OCI-LY3 (cell line): Measurements from ENCODE around the gene RRP1.

Source experiments
- H2AFZ ChIP-seq: fragments of 200-600, 300-600 bp; shearing (Covaris generic); 2 replicates; pipeline ENCODE4 v1.6.0; 2014; ENCODE audit warnings: antibody characterized with exemption, low read depth, low read length
- H3K27ac ChIP-seq: fragments of 200-600, 300-600 bp; sonication (generic); 2 replicates; pipeline ENCODE4 v1.5.1; 2014; ENCODE audit warnings: mild to moderate bottlenecking, low read length, moderate library complexity, mixed read lengths
- H3K27me3 ChIP-seq: fragments of 200-600, 300-600 bp; sonication (generic); 2 replicates; pipeline ENCODE4 v1.6.1; 2014; ENCODE audit warnings: low read depth, low read length, mixed read lengths
- H3K36me3 ChIP-seq: fragments of 200-600, 300-600 bp; sonication (generic); replicated peaks from 2 replicates; pipeline ENCODE3; 2014; ENCODE audit warnings: low read depth, low read length, mixed read lengths
- H3K4me1 ChIP-seq: fragments of 300-600, 200-600 bp; sonication (generic); 2 replicates; pipeline ENCODE4 v1.6.1; 2014; ENCODE audit warnings: low read length, mixed read lengths
- H3K4me2 ChIP-seq: fragments of 200-600, 300-600 bp; sonication (generic); 2 replicates; pipeline ENCODE4 v1.6.1; 2014; ENCODE audit warnings: low read length, mixed read lengths
- H3K4me3 ChIP-seq: fragments of 300-600, 200-600 bp; sonication (generic); 2 replicates; pipeline ENCODE4 v1.5.1; 2014; ENCODE audit warnings: antibody characterized with exemption, mild to moderate bottlenecking, low read length, moderate library complexity
- H3K79me2 ChIP-seq: fragments of 300-600, 200-600 bp; shearing (Covaris generic); 2 replicates; pipeline ENCODE4 v1.6.1; 2014; ENCODE audit warnings: mild to moderate bottlenecking, low read length, mixed read lengths
- H3K9ac ChIP-seq: fragments of 300-600, 200-600 bp; shearing (Covaris generic); 2 replicates; pipeline ENCODE4 v1.6.0; 2014; ENCODE audit warnings: mild to moderate bottlenecking, low read length, moderate library complexity
- H3K9me3 ChIP-seq: fragments of 200-600, 300-600 bp; shearing (Covaris generic); 2 replicates; pipeline ENCODE4 v1.6.1; 2014; ENCODE audit warnings: low read length, mixed read lengths; ENCODE audit not compliant: insufficient read depth
- H4K20me1 ChIP-seq: fragments of 200-600, 300-600 bp; sonication (generic); 2 replicates; pipeline ENCODE4 v1.6.1; 2016; ENCODE audit warnings: low read length, mixed read lengths; ENCODE audit not compliant: insufficient read depth
- CTCF ChIP-seq: fragments of 200-600, 300-600 bp; sonication (generic); IDR thresholded peaks from 2 replicates; pipeline ENCODE4 v1.5.1; 2014; ENCODE audit warnings: antibody characterized with exemption, low read length, low read depth
- EZH2phosphoT487 ChIP-seq: fragments of 200-600 bp; shearing (Covaris generic); IDR thresholded peaks from 2 replicates; pipeline ENCODE4 v1.6.1; 2018; ENCODE audit warnings: antibody characterized with exemption, mixed run types, low read depth

The RRP1 gene

GRCh38 chr21:43748622-43749021 is 40.8 kb upstream of the RRP1 start:
- Histone ChIP-seq H3K27me3 (no peaks in the 10 kb centered on the region), H3K9ac (no peak overlapping the region), H3K79me2 (no peaks in the 10 kb centered on the region), H3K4me3 (no peak overlapping the region), H3K4me1 (no peaks in the 10 kb centered on the region), H3K36me3 (peaks cover 10% of the 10 kb centered on the region), H4K20me1 (no peaks in the 10 kb centered on the region), H2AFZ (no peak overlapping the region), H3K4me2 (no peak overlapping the region), H3K27ac (no peak overlapping the region), H3K9me3 (no peaks in the 10 kb centered on the region)
- TF ChIP-seq EZH2phosphoT487, result no peak
- no peak for TF ChIP-seq CTCF

- Histone ChIP-seq H3K27me3 (no peaks in the 10 kb centered on the region), H2AFZ (no peak overlapping the region), H3K36me3 (peaks cover 9% of the 10 kb centered on the region), H3K9ac (no peak overlapping the region), H3K79me2 (no peaks in the 10 kb centered on the region), H3K9me3 (no peaks in the 10 kb centered on the region), H3K4me2 (no peak overlapping the region), H4K20me1 (no peaks in the 10 kb centered on the region), H3K4me1 (no peaks in the 10 kb centered on the region), H3K4me3 (no peak overlapping the region), H3K27ac (no peak overlapping the region)
- TF ChIP-seq EZH2phosphoT487 (no peak), CTCF (no peak)
Measured at GRCh38 chr21:43749651-43750262, 39.6 kb upstream of the RRP1 start.

- Histone ChIP-seq H3K79me2 (no peaks in the 10 kb centered on the region), H3K4me3 (no peak overlapping the region), H2AFZ (no peak overlapping the region), H3K9me3 (no peaks in the 10 kb centered on the region), H3K4me2 (no peak overlapping the region), H3K4me1 (no peaks in the 10 kb centered on the region), H4K20me1 (no peaks in the 10 kb centered on the region), H3K27ac (no peak overlapping the region), H3K27me3 (no peaks in the 10 kb centered on the region), H3K9ac (no peak overlapping the region), H3K36me3 (peaks cover 9% of the 10 kb centered on the region)
- TF ChIP-seq EZH2phosphoT487, result no peak
- TF ChIP-seq CTCF, result no peak
Measured at GRCh38 chr21:43750339-43751033, 38.9 kb upstream of the RRP1 start.

GRCh38 chr21:43751955-43752591 is 37.3 kb upstream of the RRP1 start:
- Histone ChIP-seq H3K4me2 (no peak overlapping the region), H3K4me1 (no peaks in the 10 kb centered on the region), H3K27ac (no peak overlapping the region), H3K9ac (no peak overlapping the region), H3K36me3 (peaks cover 9% of the 10 kb centered on the region), H3K4me3 (no peak overlapping the region), H4K20me1 (no peaks in the 10 kb centered on the region), H3K9me3 (no peaks in the 10 kb centered on the region), H3K27me3 (no peaks in the 10 kb centered on the region), H3K79me2 (no peaks in the 10 kb centered on the region), H2AFZ (no peak overlapping the region)
- TF ChIP-seq CTCF (no peak), EZH2phosphoT487 (no peak)
